Stimulated activated CD8-positive, alpha-beta memory T cell treated with anti-CD3 and anti-CD28 coated beads, Interleukin-12 subunit alpha, Interleukin-12 subunit beta, amount 100 ng/mL, for 24 hours (primary cell): ENCODE measurements around the gene DEPP1.

Experiments used
- DNase-seq: peaks from one replicate; pipeline ENCODE4 v3.0.0-alpha.2; 2020; ENCODE audit errors: extremely low read depth

DEPP1 gene

GRCh38 chr10:44979281-44980191 is 927 bp upstream of the DEPP1 start:
- DNase-seq: no peak

- no peak for DNase-seq
Observed at GRCh38 chr10:44978213-44978569, 418 bp downstream of the DEPP1 start.

- no peak for DNase-seq
Observed at GRCh38 chr10:44977287-44978212, 1.1 kb downstream of the DEPP1 start.

- DNase-seq: no peak
Observed at GRCh38 chr10:44976352-44977198, 2.0 kb downstream of the DEPP1 start.

GRCh38 chr10:44975431-44976331 is 2.9 kb downstream of the DEPP1 start:
- DNase-seq: no peak

- DNase-seq: no peak
Observed at GRCh38 chr10:44974628-44975430, 3.8 kb downstream of the DEPP1 start.

- no peak for DNase-seq
Observed at GRCh38 chr10:44974082-44974627, 4.5 kb downstream of the DEPP1 start.

- no peak for DNase-seq
Observed at GRCh38 chr10:44973323-44974081, 5.1 kb downstream of the DEPP1 start.

GRCh38 chr10:44972874-44973306 is 5.7 kb downstream of the DEPP1 start:
- DNase-seq: no peak

- no peak for DNase-seq
Observed at GRCh38 chr10:44971935-44972757, 6.5 kb downstream of the DEPP1 start.

GRCh38 chr10:44971434-44971833 is 7.2 kb downstream of the DEPP1 start:
- no peak for DNase-seq

GRCh38 chr10:44970812-44971395 is 7.7 kb downstream of the DEPP1 start:
- no peak for DNase-seq

- DNase-seq: no peak
Observed at GRCh38 chr10:44969854-44970253, 8.8 kb downstream of the DEPP1 start.

- DNase-seq: no peak
Observed at GRCh38 chr10:44968500-44969400, 9.9 kb downstream of the DEPP1 start.

GRCh38 chr10:44968091-44968490 is 10.5 kb downstream of the DEPP1 start:
- no peak for DNase-seq

- no peak for DNase-seq
Observed at GRCh38 chr10:44967616-44968015, 11.0 kb downstream of the DEPP1 start.
